ENCODE data around the gene SARS1. TPM values are rescaled to one million over a fixed set of nuclear protein-coding genes. Genes with fewer than 3 reads are reported as not detected.

The SARS1 gene
- total RNA-seq, 4 donors from 2014 or later, result 85.8 to 150 (median 134) TPM

DNA sequence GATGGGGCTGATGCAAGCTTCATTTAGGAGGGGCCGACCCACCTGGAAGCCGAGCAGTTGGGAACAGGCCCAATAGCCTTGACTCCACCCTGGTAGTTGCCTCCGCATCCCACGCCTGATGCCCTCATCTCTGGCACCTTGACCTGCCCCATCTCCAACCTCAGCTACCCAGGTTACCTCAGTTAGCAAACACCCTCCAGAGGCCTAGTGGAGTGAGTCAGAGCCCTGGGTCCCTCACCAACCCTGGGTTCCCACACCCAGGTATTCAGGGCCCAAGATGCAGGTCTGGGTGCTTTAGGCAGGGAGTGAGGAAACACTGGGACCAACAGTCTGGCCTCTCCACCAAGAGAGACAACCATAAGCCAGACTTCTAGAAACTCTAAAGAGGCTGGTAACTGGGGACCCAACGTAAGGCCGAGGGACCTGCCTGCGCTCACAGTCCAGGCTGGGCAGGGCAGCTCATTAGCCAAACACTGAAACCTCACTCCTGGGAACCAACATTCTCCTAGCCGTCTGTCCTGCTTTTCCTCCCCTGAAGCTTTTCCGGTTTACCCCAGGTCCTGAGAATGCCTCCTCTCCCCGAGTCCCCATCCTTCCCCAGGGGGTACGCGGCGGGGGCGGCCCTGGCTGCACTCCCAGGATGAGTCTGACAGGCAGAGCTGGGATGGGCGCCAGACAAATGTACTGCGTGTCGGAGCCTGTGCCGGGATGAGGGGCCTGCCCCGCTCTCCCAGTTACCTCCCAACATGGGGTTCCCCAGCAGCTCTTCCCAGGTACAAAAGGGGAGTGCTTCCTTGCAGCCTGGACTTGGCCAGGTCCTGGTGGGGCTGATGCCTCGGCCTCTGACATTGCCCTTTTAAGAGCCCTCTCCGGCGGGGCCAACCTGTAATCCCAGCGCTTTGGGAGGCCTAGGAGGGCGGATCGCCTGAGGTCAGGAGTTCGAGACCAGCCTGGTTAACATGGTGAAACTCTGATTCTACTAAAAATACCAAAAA is 26.7 kb downstream of the SARS1 start:
- intact Hi-C loops (cut with DNase I), result no loop called here
- TF ChIP-seq, protein P1, sequence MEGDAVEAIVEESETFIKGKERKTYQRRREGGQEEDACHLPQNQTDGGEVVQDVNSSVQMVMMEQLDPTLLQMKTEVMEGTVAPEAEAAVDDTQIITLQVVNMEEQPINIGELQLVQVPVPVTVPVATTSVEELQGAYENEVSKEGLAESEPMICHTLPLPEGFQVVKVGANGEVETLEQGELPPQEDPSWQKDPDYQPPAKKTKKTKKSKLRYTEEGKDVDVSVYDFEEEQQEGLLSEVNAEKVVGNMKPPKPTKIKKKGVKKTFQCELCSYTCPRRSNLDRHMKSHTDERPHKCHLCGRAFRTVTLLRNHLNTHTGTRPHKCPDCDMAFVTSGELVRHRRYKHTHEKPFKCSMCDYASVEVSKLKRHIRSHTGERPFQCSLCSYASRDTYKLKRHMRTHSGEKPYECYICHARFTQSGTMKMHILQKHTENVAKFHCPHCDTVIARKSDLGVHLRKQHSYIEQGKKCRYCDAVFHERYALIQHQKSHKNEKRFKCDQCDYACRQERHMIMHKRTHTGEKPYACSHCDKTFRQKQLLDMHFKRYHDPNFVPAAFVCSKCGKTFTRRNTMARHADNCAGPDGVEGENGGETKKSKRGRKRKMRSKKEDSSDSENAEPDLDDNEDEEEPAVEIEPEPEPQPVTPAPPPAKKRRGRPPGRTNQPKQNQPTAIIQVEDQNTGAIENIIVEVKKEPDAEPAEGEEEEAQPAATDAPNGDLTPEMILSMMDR (IDR thresholded peaks at IDR 0.05), result no peak
- Histone ChIP-seq H3K36me3 (peaks cover 26 to 39% (median 29%) of the 10 kb centered on the region in 3 donors), H3K9me3 (no peaks in the 10 kb centered on the region), H3K4me1 (peaks cover 22 to 43% (median 30%) of the 10 kb centered on the region in 3 donors), H3K27ac (peak overlapping the region; percentile 83 to 91 (median 85)), H3K27me3 (no peaks in the 10 kb centered on the region), H3K4me3 (peak overlapping the region in 2 of 4 donors; percentile 15 to 40)
- WGBS, 2 donors, result 17 to 26% methylated on average over 12 to 15 of the region's 26 CpGs
- DNase-seq, result no peak

DNA sequence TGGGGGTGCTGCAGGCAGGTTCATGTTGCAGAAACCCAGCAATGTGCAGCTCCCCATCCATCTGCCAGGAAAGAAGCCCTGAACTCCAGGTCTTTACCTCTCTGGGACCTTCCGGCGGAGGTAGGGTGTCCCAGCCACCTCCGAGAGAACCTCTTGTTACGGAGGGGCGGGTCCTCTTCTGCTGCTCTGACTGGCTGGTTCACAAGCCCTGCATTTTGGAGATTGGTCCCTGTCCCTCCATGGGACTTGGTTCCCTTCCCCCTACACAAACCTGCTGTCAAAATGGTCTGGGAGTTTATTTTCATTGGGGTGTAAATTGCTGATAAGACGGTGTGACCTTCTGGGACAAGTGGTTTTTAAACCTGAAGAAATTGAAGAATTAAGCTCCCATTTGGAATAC is 27.6 kb downstream of the SARS1 start:
- peaks cover 17 to 30% (median 20%) of the 10 kb centered on the region in 3 donors for H3K36me3 ChIP-seq
- intact Hi-C loops (cut with DNase I), result no loop called here
- 54 to 57% methylated on average over 3 to 5 of the region's 6 CpGs for WGBS, 2 donors
- H3K4me1 ChIP-seq, result peaks cover 22 to 43% (median 30%) of the 10 kb centered on the region in 3 donors
- no peaks in the 10 kb centered on the region for H3K9me3 ChIP-seq
- peak overlapping the region in 3 of 4 donors; percentile 83 to 91 (median 85) for H3K27ac ChIP-seq
- no peaks in the 10 kb centered on the region for H3K27me3 ChIP-seq
- TF ChIP-seq POLR2A (IDR thresholded peaks at IDR 0.05), result no peak
- TF ChIP-seq, protein P1 (IDR thresholded peaks at IDR 0.05), result no peak
- DNase-seq, result no peak
- H3K4me3 ChIP-seq, result no peak overlapping the region

DNA sequence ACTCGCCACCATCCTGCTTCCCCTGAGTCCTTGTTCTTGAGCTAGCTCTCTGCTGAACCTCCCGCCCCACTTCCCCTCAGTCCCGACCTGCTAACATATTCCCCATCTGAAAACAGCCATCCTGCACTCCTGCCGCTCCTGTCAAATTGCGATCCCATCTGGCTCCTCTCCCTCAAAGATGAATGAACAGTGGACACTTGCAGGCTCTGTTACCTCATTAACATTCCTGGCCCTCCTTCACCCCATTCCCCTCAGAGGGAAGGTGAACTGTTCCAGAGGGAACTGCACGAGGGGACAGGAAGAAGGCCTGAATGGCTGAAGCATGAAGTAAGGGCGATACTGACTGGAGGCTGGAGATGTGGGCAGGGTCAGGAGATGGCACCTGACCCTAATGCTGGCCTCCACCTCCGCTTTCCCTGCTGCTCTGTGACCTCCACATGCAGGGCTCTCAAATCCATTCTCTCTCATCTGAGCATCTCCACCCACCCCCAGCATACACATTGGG is 28.2 kb downstream of the SARS1 start:
- Histone ChIP-seq H3K9me3 (no peaks in the 10 kb centered on the region), H3K27me3 (no peaks in the 10 kb centered on the region), H3K4me1 (peaks cover 22 to 43% (median 30%) of the 10 kb centered on the region in 3 donors), H3K36me3 (peaks cover 12 to 25% (median 15%) of the 10 kb centered on the region in 3 donors), H3K4me3 (no peak overlapping the region), H3K27ac (no peak overlapping the region)
- intact Hi-C loops (cut with DNase I), result no loop called here
- DNase-seq, result no peak
- WGBS, 2 donors, result 40 to 55% methylated on average over 8 of the region's 8 CpGs
- TF ChIP-seq, protein P1 (IDR thresholded peaks at IDR 0.05), result no peak
- TF ChIP-seq POLR2A (IDR thresholded peaks at IDR 0.05), result no peak

DNA sequence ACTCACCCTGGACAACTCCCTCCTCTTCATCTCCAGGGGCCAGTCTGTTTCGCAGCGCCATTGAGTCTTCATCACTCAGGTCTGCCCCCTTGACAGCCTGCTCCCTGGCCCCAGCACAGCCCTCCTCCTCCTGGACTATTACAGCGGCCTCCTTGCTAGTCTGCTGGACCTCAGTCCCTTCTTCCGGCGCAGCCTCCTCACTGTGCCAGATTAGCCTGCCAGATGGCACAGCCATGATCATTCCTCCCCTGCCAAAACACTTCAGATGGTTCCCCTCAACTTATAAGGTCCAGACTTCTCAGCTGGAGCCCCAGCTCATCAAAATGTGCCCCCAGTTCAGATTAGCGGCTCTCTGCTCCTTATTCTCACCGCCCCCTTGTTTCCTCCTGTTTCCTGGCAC is 28.7 kb downstream of the SARS1 start:
- Histone ChIP-seq H3K27ac (peak overlapping the region in 1 of 4 donors; percentile 17), H3K4me3 (no peak overlapping the region), H3K9me3 (no peaks in the 10 kb centered on the region), H3K36me3 (peaks cover 9 to 20% (median 10%) of the 10 kb centered on the region in 3 donors), H3K27me3 (no peaks in the 10 kb centered on the region), H3K4me1 (peaks cover 22 to 43% (median 30%) of the 10 kb centered on the region in 3 donors)
- WGBS, 2 donors, result 45 to 56% methylated on average over 7 of the region's 7 CpGs
- intact Hi-C loops (cut with DNase I), result no loop called here
- DNase-seq, result no peak
- TF ChIP-seq, protein P1 (IDR thresholded peaks at IDR 0.05), result no peak

DNA sequence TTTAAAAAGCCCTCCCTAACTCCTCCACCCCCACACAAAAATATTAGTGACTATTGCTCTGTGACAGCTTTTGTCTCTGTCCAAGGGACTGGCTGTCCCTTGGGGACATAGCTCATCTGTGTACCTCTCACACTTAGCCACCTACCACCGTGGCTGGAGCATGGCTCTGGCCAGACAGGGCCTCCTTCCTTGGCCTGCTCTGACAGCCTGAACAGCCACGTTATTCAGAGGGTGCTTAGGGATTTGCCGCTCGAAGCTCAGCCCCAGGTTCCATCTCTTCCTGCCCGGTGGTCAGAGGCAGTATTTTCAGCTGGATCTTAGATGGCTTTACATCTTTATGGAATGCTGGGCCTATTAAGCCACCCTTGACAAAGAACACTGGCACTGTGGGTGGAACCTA is 29.5 kb downstream of the SARS1 start:
- 78 to 86% methylated on average over 5 of the region's 5 CpGs for WGBS, 2 donors
- peaks cover under 1 to 12% (median 2%) of the 10 kb centered on the region in 3 donors for H3K36me3 ChIP-seq
- H3K4me3 ChIP-seq, result no peak overlapping the region
- TF ChIP-seq, protein P1 (IDR thresholded peaks at IDR 0.05), result no peak
- no peak for TF ChIP-seq POLR2A (IDR thresholded peaks at IDR 0.05)
- no peaks in the 10 kb centered on the region for H3K27me3 ChIP-seq
- intact Hi-C loops (cut with DNase I), result no loop called here
- H3K9me3 ChIP-seq, result no peaks in the 10 kb centered on the region
- no peak overlapping the region for H3K27ac ChIP-seq
- DNase-seq, result no peak
- H3K4me1 ChIP-seq, result peaks cover 22 to 43% (median 30%) of the 10 kb centered on the region in 3 donors

Data from esophagus squamous epithelium (tissue), 5 donors.